ENCODE data around the gene KIAA1614. TPM values are rescaled to one million over a fixed set of nuclear protein-coding genes. Genes with fewer than 3 reads are reported as not detected.

Gene KIAA1614
- total RNA-seq, 3 donors from 2014 or later = 2.3 to 9.1 (median 4.3) TPM

GRCh38 chr1:180973369-180973768 is 60.7 kb downstream of the KIAA1614 start:
- Histone ChIP-seq H3K4me3 (no peak overlapping the region), H3K36me3 (peaks cover 3% of the 10 kb centered on the region), H3K4me1 (no peaks in the 10 kb centered on the region), H3K27ac (no peak overlapping the region), H3K9me3 (no peaks in the 10 kb centered on the region), H3K27me3 (no peaks in the 10 kb centered on the region)
- intact Hi-C loops (cut with DNase I; ENCODE audit: low total_unique reads) = no loop called here
- no peak for DNase-seq (ENCODE audit: low spot score in 2 of 2)
- no peak for TF ChIP-seq POLR2A (IDR thresholded peaks at IDR 0.05)
- no peak for TF ChIP-seq POLR2AphosphoS5 (IDR thresholded peaks at IDR 0.05)
- TF ChIP-seq CTCF (IDR thresholded peaks at IDR 0.05) = no peak

GRCh38 chr1:180974236-180974635 is 61.5 kb downstream of the KIAA1614 start:
- H3K4me3 ChIP-seq = no peak overlapping the region
- H3K9me3 ChIP-seq = no peaks in the 10 kb centered on the region
- no peaks in the 10 kb centered on the region for H3K27me3 ChIP-seq
- DNase-seq (ENCODE audit: low spot score in 2 of 2) = no peak
- no peaks in the 10 kb centered on the region for H3K4me1 ChIP-seq
- intact Hi-C loops (cut with DNase I; ENCODE audit: low total_unique reads) = no loop called here
- peaks cover 3% of the 10 kb centered on the region for H3K36me3 ChIP-seq
- TF ChIP-seq CTCF (IDR thresholded peaks at IDR 0.05) = no peak
- no peak overlapping the region for H3K27ac ChIP-seq

- no peak overlapping the region for H3K4me3 ChIP-seq
Observed at GRCh38 chr1:180975551-180975950, 62.9 kb downstream of the KIAA1614 start.

GRCh38 chr1:180976191-180976590 is 63.5 kb downstream of the KIAA1614 start:
- H3K4me1 ChIP-seq = no peaks in the 10 kb centered on the region
- H3K27ac ChIP-seq = no peak overlapping the region
- TF ChIP-seq CTCF (IDR thresholded peaks at IDR 0.05) = no peak
- TF ChIP-seq POLR2AphosphoS5 (IDR thresholded peaks at IDR 0.05) = no peak
- TF ChIP-seq POLR2A (IDR thresholded peaks at IDR 0.05) = no peak

More at GRCh38 chr1:180975551-180975950, 62.9 kb downstream of the KIAA1614 start:
- no peak overlapping the region for H3K27ac ChIP-seq
- intact Hi-C loops (cut with DNase I; ENCODE audit: low total_unique reads) = no loop called here
- H3K27me3 ChIP-seq = no peaks in the 10 kb centered on the region
- no peaks in the 10 kb centered on the region for H3K9me3 ChIP-seq
- peaks cover 3% of the 10 kb centered on the region for H3K36me3 ChIP-seq
- no peak for DNase-seq (ENCODE audit: low spot score in 2 of 2)
- H3K4me1 ChIP-seq = no peaks in the 10 kb centered on the region
- TF ChIP-seq POLR2A (IDR thresholded peaks at IDR 0.05) = no peak
- no peak for TF ChIP-seq POLR2AphosphoS5 (IDR thresholded peaks at IDR 0.05)
- no peak for TF ChIP-seq CTCF (IDR thresholded peaks at IDR 0.05)

GRCh38 chr1:180976732-180977357 is 64.1 kb downstream of the KIAA1614 start:
- Histone ChIP-seq H3K4me3 (no peak overlapping the region), H3K27ac (no peak overlapping the region), H3K27me3 (no peaks in the 10 kb centered on the region), H3K9me3 (no peaks in the 10 kb centered on the region), H3K36me3 (peaks cover 6% of the 10 kb centered on the region), H3K4me1 (no peaks in the 10 kb centered on the region)
- no peak for TF ChIP-seq CTCF (IDR thresholded peaks at IDR 0.05)
- no peak for TF ChIP-seq POLR2A (IDR thresholded peaks at IDR 0.05)
- TF ChIP-seq POLR2AphosphoS5 (IDR thresholded peaks at IDR 0.05) = no peak
- intact Hi-C loops (cut with DNase I; ENCODE audit: low total_unique reads) = no loop called here
- DNase-seq (ENCODE audit: low spot score in 2 of 2) = no peak

More at GRCh38 chr1:180976191-180976590, 63.5 kb downstream of the KIAA1614 start:
- Histone ChIP-seq H3K9me3 (no peaks in the 10 kb centered on the region), H3K36me3 (peaks cover 4% of the 10 kb centered on the region), H3K27me3 (no peaks in the 10 kb centered on the region), H3K4me3 (no peak overlapping the region)
- no peak for DNase-seq (ENCODE audit: low spot score in 2 of 2)
- intact Hi-C loops (cut with DNase I; ENCODE audit: low total_unique reads) = no loop called here

All from breast epithelium (tissue), 4 donors.